Kasumi-1 (cell line): ENCODE results near the gene FMN2.
"Not testable (repeated sequence)": the region's sequence is repeated elsewhere in the genome, so short reads cannot be mapped to it uniquely, and the experiment has no call there.

Experiments
- DNase-seq, 2 experiments: peaks; one replicate each; lab custom pipeline; 2025; lab: John Stamatoyannopoulos, UW

The FMN2 gene

GRCh38 chr1:240254778-240255291 lies 163.2 kb downstream of the FMN2 start:
- no peak for DNase-seq

GRCh38 chr1:240255922-240256321 lies 164.2 kb downstream of the FMN2 start:
- no peak for DNase-seq

DNA sequence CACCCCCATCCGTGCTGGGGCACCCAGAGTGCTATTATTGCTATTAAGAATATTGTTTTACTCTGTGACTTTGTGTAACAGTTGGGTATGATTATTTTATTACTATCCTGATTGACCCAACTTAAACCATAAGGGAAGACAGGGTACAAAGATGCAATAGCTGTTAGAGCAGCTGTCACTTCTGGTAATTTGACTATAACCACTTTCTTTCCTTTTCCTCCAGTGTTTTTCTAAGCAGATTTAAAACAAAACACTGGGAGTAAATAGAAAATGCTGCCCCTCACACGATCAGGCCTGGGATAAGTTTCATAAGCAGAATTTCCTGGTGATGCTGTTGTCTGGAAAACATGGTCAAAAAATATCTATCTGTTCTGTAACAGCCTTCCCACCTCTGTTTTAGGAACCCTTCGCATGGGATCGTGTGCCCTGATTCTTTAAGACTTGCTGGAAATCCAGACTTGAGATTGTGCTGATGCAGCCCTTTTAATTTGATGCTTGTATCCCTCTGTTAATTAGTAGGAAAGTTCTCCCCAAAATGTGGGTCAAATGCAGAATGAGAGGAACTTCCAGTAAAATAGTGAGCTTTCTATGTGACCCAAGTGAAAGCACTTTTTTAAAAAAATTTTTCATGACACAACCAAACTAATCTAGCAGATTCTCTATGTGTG lies 165.3 kb downstream of the FMN2 start:
- no peak for DNase-seq

DNA sequence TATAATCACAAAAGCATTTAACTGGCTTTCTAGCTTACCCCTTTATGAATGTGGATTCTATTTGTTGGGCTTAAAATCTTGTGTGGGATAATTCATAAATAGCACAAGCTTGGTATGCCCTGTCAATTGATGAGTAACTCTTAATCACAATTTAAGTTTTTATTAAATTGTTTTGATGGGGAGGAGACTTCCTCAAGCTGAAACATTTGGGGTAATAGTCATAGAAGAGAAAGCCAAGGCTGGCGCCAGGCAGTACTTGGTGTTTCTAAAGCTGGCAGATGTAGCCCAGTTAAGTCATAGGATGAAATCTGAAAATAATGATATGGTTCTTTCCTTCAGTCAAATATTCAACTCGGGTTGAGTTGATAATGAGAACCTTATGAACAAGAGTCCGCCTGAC lies 167.2 kb downstream of the FMN2 start:
- no peak for DNase-seq

DNA sequence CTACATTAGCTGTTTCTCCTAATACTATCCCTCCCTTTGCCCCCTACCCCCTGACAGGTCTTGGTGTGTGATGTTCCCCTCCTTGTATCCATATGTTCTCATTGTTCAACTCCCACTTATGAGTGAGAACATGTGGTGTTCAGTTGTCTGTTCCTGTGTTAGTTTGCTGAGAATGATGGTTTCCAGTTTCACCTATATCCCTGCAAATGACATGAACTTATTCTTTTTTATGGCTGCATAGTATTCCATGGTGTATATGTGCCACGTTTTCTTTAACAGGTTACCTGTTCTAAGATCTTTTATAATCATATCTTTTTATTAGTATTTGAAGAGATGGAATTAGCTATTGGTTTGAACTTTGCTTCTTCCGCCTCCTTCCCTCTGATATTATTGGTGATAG lies 172.8 kb downstream of the FMN2 start:
- DNase-seq = not testable (repeated sequence)

- no peak for DNase-seq
Observed at GRCh38 chr1:240271081-240271480, 179.4 kb downstream of the FMN2 start.

GRCh38 chr1:240274569-240274968 lies 182.9 kb downstream of the FMN2 start:
- DNase-seq = no peak

GRCh38 chr1:240275219-240275618 lies 183.5 kb downstream of the FMN2 start:
- not testable (repeated sequence) for DNase-seq

DNA sequence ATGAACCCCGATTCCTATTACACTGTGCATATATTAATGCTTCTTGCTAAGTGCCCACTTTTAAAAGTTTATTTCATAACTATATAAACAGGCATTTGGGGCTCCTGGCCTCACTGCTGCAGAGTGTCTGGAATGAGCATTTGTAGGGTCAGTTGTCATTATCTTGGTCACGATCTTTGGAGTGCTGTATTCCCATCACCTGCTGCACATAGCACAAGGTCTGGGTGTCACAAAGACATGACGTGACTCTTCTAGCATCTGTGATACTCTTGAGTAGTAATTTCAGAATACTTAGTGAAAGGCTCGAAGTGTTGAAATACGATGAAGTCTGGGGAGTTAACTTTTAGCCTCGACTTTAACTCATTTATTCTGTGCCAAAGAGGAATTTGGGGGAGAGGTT lies 186.4 kb downstream of the FMN2 start:
- DNase-seq = no peak

DNA sequence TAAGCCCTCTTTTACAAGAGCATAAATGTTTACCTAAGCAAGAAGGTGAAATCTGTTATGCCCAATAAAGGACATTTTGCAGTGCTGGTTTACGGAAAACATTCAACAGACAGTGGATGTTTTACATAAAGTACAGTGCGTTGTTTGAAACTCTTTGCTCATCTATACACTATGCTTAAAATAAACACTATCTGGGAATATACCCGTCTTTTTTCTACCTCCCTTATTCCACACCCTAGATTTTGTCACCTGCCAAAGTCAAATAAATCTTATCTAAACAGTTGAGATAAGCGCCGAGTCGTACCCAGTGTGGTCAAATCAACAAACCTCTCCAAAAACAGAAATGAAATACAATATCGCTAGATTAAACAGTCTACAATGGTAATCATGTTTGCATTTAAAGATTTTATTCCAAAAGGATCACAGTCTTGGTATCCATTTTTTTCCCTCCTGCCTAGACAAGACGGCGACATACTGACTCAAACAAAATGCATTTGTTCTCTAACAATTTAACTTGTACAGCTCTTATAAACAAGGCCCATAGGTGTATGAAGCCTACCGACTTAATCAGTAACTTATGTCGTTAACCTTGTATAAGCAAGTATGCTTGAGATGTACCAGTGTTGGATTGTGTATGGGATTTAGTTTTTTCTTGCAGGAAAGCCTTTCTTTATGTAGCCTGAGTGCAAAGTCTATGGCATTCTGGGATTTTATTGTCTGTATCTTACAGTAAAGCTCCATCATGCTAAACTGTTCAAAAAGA lies 189.1 kb downstream of the FMN2 start:
- DNase-seq = no peak

DNA sequence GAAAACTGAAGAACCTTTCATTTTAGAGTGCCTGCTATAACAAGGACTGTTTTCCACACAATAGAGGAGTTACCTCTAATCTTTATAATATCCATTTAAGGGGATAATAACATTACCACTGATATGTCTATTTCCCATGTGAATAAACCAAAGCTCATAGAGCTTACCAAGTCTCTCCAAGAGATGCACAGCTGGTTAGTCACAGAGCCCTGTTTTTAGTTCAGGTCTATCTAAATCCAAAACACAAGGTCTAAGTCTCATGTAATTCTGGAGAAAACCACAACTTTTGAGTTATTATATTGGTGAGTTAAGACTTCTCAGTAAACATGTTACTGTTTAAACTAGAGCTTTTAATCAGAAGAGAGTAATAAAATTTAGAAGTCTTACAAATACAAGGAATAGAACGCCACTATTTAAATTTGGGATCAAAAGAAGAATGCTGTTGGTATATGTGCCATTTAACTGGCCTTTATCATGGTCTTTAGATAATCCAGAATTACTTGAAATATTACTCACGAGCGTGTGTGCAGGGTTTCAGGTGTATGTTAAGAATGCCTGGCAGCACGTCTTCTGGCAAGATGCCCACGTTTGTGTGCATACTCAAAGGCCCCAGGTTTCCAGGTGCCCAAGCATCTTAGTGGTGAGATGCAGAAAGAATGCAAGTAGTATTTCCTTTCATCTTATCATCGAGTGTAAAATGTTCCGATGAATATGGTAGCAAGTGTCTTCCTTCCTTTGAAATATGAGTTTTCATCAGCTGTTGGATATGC lies 190.6 kb downstream of the FMN2 start:
- no peak for DNase-seq

- no peak for DNase-seq
Observed at GRCh38 chr1:240284656-240285414, 193.2 kb downstream of the FMN2 start.

GRCh38 chr1:240285540-240285939 lies 193.9 kb downstream of the FMN2 start:
- no peak for DNase-seq

DNA sequence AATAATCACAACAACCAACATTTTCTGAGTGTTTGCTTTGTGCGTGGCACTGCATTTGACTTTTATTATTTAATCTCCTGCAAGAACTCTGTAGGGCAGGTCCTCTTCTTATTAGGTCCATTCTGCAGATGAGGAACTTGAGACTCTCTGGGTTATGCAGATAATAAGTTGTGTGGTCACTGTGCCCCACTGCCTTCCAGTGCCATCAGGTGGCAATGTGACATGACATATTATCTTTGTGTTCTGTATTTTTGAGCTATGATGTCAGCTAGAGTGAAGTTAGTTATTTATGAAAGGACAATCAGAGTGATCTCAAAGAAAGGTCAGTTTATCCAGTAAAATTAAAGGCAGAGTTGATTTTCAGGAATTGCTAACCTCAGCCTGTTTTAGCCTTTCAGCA lies 196.0 kb downstream of the FMN2 start:
- DNase-seq = no peak

- no peak for DNase-seq
Observed at GRCh38 chr1:240293706-240294105, 202.0 kb downstream of the FMN2 start.

GRCh38 chr1:240294566-240294965 lies 202.9 kb downstream of the FMN2 start:
- no peak for DNase-seq

- no peak for DNase-seq
Observed at GRCh38 chr1:240295811-240296210, 204.1 kb downstream of the FMN2 start.

DNA sequence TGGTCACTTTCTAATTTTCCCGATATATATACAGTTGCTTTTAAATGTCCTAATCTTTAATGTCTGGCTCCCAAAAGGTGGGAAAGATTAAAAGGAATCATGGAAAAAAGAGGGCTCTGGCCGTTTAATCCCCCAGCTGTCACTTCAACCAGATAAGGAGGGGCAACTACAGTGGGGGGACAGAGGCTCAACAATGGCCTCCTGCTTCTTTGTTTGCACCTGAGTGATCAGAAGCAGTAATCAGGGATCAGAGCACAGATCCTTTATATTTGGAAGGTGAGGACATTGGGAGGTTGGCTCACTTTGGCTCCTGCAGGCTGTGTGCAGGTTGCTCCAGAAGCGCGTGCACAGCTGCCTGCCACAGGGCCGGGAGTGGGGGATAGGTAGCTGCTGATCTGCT lies 212.8 kb downstream of the FMN2 start:
- no peak for DNase-seq

GRCh38 chr1:240306673-240307072 lies 215.0 kb downstream of the FMN2 start:
- DNase-seq = no peak

GRCh38 chr1:240308096-240308495 lies 216.4 kb downstream of the FMN2 start:
- no peak for DNase-seq

- DNase-seq = no peak
Observed at GRCh38 chr1:240309769-240310168, 218.1 kb downstream of the FMN2 start.
